GM18499 (cell line): ENCODE measurements around the gene RNF151.

ENCODE experiments used
- ATAC-seq: cut with Tn5 transposase; IDR thresholded peaks from one replicate; pipeline ENCODE4 v1.9.1; 2021; ENCODE audit warnings: moderate number of reproducible peaks; ENCODE audit not compliant: insufficient read depth, unreplicated experiment

RNF151 gene

GRCh38 chr16:1990351-1991134 is 23.9 kb downstream of the RNF151 start:
- no peak for ATAC-seq

- ATAC-seq = peak; percentile 39
These were observed 24.5 kb downstream of the RNF151 start for GRCh38 chr16:1991135-1991551.

- ATAC-seq = no peak
These were observed 24.9 kb downstream of the RNF151 start for GRCh38 chr16:1991588-1991947.

GRCh38 chr16:1991948-1992703 is 25.5 kb downstream of the RNF151 start:
- ATAC-seq = no peak

DNA sequence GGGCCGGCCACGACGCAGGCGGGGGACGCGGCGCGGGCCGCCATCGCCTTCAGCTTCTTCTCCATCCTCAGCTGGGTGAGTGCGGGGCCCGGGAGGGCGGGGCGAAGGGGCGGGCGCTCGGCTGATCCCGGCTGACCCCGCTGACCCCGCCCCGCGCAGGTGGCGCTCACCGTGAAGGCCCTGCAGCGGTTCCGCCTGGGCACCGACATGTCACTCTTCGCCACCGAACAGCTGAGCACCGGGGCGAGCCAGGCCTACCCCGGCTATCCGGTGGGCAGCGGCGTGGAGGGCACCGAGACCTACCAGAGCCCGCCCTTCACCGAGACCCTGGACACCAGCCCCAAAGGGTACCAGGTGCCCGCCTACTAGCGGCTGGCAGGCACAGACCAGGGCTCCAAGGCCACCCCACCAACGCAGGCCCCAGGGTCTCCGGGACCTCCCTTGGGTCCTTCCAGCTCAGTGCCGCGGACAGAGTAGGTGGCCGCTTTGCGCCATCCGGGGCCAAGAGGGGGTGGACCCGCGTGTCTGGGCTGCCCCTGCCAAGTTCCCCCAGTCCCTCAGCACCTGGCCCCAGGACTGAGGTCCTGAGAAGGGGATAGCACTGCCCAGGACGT is 26.2 kb downstream of the RNF151 start:
- ATAC-seq = no peak

GRCh38 chr16:1993731-1994131 is 27.1 kb downstream of the RNF151 start:
- ATAC-seq = no peak

GRCh38 chr16:1997494-1998359 is 31.1 kb downstream of the RNF151 start:
- ATAC-seq = no peak

- no peak for ATAC-seq
These were observed 31.7 kb downstream of the RNF151 start for GRCh38 chr16:1998360-1998835.

GRCh38 chr16:1998852-1999801 is 32.5 kb downstream of the RNF151 start:
- no peak for ATAC-seq

- no peak for ATAC-seq
These were observed 33.3 kb downstream of the RNF151 start for GRCh38 chr16:1999866-2000514.

GRCh38 chr16:2001035-2001434 is 34.4 kb downstream of the RNF151 start:
- ATAC-seq = no peak

DNA sequence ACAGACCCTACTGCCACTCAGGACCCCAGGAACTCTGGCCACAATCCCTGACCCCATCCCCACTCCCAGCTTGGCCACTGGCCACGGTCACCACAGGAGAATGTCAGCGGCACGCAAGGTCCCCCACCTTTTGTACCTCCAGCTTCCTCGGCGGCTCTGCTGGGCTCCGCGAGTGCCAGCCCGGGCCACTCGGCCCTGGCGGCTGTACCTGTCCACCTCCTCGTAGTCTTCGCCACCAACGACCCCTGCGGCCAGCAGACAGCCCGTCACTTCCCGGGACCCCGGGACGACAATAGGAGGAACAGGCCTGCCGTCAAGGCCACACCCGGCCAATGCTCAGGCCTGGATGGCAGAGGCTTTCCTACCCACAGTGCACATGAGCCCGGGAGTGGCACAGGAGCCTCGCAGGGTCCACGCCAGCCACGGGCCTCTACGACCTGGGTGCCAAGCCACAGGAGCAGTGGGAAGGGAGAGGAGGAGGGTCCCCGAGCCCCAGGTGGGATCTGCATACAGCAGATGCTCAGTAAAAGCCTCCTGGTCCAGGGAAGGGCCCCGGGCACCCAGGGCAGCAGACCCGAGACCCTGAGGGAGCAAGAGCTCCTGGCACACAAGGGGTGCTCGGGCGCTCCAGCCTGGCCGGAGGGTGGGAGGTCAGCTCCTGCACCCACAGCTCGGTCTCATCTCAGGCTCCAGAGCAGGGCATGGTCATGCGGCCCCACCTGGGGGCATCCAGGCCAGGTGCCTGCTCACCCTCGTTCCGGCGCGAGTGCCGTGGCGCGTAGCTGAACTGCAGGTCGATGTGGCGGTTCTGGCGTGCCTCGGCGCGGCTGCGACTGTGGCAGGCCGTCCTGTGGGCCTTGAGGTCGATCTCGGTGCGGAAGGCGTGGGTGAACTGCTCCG is 35.0 kb downstream of the RNF151 start:
- ATAC-seq = no peak

- ATAC-seq = no peak
These were observed 36.0 kb downstream of the RNF151 start for GRCh38 chr16:2002406-2003230.

DNA sequence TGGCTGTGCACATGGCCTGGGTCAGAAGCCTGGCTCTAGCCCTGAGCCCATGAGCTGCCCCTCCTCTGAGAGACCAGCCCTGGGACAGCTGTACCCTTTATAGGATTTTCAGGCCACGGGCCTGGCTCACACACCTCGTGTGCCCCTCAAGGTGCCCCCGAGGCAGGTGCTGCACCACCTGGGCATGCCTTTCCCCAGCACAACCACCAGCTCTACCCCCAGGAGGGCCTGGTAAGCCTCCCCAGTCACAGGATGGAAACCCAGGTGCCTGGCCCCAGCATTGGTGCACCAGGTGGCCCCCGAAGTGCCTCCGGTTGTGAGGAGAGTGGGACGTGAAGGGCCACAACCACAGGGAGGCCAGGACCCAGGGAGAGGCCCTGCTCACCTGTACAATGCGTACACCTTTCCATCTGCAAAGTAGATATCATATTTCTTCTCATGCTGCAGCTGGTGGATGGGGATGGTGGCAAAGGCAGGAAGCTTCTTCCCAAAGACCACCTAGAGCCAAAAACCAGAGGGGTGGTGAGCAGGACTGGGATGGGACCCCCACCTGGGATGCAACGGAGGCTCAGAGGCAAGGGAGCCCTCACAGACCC is 36.7 kb downstream of the RNF151 start:
- no peak for ATAC-seq

DNA sequence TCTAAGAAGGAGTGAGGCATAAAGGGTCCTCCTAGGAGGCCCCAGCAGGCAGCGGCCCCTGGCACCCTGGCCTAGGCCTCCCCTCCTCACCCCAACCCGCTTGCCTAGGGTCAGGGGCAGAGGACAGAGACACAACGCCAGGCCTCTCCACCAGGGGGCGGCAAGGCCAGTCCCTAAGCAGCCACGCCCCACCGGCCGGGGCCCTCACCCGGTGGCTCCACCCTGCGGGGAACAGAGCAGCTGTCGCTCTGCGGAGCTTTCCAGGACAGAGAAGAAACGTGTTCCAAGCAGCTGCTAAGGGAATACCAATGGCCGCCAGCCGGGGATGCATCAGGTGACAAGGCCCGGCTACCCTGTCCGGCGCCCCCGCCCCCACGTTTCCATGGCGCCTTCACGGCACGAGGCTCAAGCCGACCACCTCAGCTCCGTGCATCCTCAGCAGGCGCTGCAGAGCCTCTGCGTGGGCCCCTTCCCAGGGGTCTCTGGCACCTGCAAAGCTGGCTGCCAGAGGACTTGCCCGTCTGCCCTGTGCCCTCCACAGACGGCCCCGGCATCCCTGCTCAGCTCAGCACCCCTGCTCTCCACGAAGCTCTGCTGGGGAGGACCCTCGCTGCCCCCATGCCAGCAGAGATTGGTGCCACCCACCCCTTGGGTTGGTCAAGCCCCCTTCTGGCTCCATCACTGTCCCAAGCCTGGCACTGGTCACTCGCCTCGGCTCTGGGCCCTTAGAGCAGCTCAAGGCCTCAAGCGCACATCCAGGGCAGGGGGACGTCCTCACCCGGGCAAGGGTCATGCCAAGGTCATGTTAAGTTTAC is 37.4 kb downstream of the RNF151 start:
- no peak for ATAC-seq
